GM12864 (cell line): ENCODE data around the gene FFAR3.

Experiments used
- DNase-seq: peaks from one replicate; pipeline ENCODE4 v3.0.0-alpha.2; 2011; ENCODE audit warnings: low read depth
- H3K4me3 ChIP-seq: 2 replicates; pipeline ENCODE4 v1.5.1; 2011; ENCODE audit warnings: mild to moderate bottlenecking, low read depth, low read length, control low read depth
- CTCF ChIP-seq: IDR thresholded peaks from 2 replicates; pipeline ENCODE4 v1.5.1; 2011; ENCODE audit warnings: low read depth, mild to moderate bottlenecking, moderate library complexity, low read length, control low read depth, inconsistent platforms; ENCODE audit errors: missing control alignments

FFAR3 gene

GRCh38 chr19:35381926-35382325 lies 23.7 kb downstream of the FFAR3 start:
- H3K4me3 ChIP-seq = no peak overlapping the region
- no peak for TF ChIP-seq CTCF
- DNase-seq = no peak

- no peak for DNase-seq
- no peak overlapping the region for H3K4me3 ChIP-seq
- no peak for TF ChIP-seq CTCF
These were observed 25.3 kb downstream of the FFAR3 start for GRCh38 chr19:35383536-35383935.

- H3K4me3 ChIP-seq = no peak overlapping the region
- no peak for DNase-seq
- no peak for TF ChIP-seq CTCF
These were observed 30.2 kb downstream of the FFAR3 start for GRCh38 chr19:35388277-35389054.

GRCh38 chr19:35389192-35389861 lies 31.1 kb downstream of the FFAR3 start:
- TF ChIP-seq CTCF = no peak
- no peak overlapping the region for H3K4me3 ChIP-seq
- DNase-seq = no peak

- DNase-seq = no peak
- no peak for TF ChIP-seq CTCF
- H3K4me3 ChIP-seq = no peak overlapping the region
These were observed 34.8 kb downstream of the FFAR3 start for GRCh38 chr19:35392742-35393715.

- DNase-seq = no peak
- H3K4me3 ChIP-seq = no peak overlapping the region
- no peak for TF ChIP-seq CTCF
These were observed 37.3 kb downstream of the FFAR3 start for GRCh38 chr19:35395382-35396199.
